ENCODE measurements around the gene SMIM32. TPM values are rescaled to one million over a fixed set of nuclear protein-coding genes. Genes with fewer than 3 reads are reported as not detected.

Gene SMIM32
- total RNA-seq, 1 donor from 2014 or later, result 0.08 TPM

DNA sequence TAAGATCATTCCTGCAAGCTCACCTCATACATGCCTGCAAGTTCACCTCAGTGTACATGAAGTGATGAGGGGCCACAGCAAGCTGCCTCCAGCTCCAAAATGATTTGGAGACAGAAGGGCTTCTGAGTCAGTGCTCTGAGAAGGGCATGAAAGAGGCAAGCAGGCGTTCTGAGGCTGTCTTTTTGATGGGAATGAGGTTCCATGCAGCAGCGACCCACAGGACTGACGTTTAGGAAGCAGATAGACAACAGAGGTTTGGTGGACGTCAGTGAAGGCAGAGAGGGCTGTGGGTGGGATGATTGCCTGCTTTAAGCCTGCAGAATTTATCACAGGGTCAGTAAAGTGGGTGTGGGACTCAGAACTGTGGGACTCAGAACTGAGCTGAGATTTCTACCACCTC lies 8.9 kb upstream of the SMIM32 start:
- Histone ChIP-seq H3K4me3 (ENCODE audit: low read depth, low read length) (no peak overlapping the region), H3K27me3 (ENCODE audit: control insufficient read depth, insufficient read depth, low read length) (peaks cover 8% of the 10 kb centered on the region), H3K36me3 (ENCODE audit: control insufficient read depth, insufficient read depth, low read length) (no peaks in the 10 kb centered on the region)
- no peak for DNase-seq (ENCODE audit: low read depth)
- TF ChIP-seq, protein P1, sequence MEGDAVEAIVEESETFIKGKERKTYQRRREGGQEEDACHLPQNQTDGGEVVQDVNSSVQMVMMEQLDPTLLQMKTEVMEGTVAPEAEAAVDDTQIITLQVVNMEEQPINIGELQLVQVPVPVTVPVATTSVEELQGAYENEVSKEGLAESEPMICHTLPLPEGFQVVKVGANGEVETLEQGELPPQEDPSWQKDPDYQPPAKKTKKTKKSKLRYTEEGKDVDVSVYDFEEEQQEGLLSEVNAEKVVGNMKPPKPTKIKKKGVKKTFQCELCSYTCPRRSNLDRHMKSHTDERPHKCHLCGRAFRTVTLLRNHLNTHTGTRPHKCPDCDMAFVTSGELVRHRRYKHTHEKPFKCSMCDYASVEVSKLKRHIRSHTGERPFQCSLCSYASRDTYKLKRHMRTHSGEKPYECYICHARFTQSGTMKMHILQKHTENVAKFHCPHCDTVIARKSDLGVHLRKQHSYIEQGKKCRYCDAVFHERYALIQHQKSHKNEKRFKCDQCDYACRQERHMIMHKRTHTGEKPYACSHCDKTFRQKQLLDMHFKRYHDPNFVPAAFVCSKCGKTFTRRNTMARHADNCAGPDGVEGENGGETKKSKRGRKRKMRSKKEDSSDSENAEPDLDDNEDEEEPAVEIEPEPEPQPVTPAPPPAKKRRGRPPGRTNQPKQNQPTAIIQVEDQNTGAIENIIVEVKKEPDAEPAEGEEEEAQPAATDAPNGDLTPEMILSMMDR (IDR thresholded peaks at IDR 0.05; ENCODE audit: insufficient read depth, low read length, poor library complexity, severe bottlenecking), result no peak

DNA sequence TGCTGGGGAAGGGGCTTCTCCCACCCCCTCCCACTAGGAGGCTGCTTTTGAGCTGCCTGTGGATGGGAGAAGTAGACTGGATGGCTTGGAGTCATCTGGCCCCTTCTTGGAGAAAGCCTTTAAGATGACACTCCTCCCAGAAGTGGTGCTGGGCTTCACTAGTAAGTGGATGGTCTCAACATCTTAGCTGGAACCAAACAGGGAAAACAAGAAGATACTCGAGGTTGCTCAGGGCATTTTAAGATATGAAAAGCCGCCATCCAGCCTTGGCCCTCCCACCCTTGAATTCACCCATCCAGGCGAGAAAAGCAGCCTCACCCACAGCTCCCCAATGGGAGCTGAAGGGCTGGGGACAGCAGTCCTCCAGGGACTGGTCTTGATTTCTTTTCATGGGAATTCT lies 7.8 kb upstream of the SMIM32 start:
- H3K4me3 ChIP-seq (ENCODE audit: low read depth, low read length), result no peak overlapping the region
- no peaks in the 10 kb centered on the region for H3K36me3 ChIP-seq (ENCODE audit: control insufficient read depth, insufficient read depth, low read length)
- no peak for DNase-seq (ENCODE audit: low read depth)
- peaks cover 8% of the 10 kb centered on the region for H3K27me3 ChIP-seq (ENCODE audit: control insufficient read depth, insufficient read depth, low read length)
- TF ChIP-seq, protein P1 (IDR thresholded peaks at IDR 0.05; ENCODE audit: insufficient read depth, low read length, poor library complexity, severe bottlenecking), result no peak

DNA sequence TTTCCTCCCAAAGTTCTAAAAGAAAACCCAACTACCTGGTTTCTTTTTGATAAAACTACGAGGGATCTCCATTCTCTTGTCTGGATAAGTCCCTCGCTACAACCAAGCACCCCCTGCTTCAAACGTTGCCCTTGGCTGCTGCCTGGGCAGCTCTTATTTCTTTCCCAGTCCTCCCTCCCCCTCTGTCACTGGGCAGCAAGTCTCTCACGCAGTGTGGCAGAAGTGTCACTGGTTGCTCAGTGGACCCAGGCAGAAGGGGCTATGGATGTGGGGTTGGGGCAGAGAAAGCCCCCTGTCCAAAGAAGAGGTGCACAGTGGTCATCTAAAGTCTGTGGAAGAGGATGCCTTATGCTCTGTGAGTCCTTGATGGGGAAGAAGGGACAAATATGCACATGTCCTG lies 7.2 kb upstream of the SMIM32 start:
- H3K27me3 ChIP-seq (ENCODE audit: control insufficient read depth, insufficient read depth, low read length), result peaks cover 8% of the 10 kb centered on the region
- TF ChIP-seq, protein P1 (IDR thresholded peaks at IDR 0.05; ENCODE audit: insufficient read depth, low read length, poor library complexity, severe bottlenecking), result no peak
- no peaks in the 10 kb centered on the region for H3K36me3 ChIP-seq (ENCODE audit: control insufficient read depth, insufficient read depth, low read length)
- no peak for DNase-seq (ENCODE audit: low read depth)
- no peak overlapping the region for H3K4me3 ChIP-seq (ENCODE audit: low read depth, low read length)

DNA sequence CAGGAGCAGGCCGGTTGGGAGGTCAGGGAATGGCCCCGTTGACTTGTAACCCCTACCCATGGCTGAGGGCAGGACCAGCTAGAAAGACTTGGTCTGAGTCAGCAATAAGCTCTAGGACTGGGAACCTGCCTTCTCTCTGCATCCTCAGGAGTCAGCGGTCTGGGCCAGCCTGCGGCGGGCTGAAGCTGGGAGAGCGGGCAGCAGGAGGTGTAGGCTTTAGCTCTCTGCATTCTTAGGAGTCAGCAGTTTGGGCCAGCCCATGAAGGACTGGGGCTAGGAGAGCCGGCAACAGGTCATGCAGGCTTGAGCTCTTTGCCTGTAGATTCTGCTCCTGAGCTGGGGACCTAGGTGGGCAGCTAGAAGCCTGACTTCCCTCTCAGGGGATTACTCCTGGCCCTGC lies 6.4 kb upstream of the SMIM32 start:
- no peak overlapping the region for H3K4me3 ChIP-seq (ENCODE audit: low read depth, low read length)
- peaks cover 11% of the 10 kb centered on the region for H3K27me3 ChIP-seq (ENCODE audit: control insufficient read depth, insufficient read depth, low read length)
- no peak for DNase-seq (ENCODE audit: low read depth)
- H3K36me3 ChIP-seq (ENCODE audit: control insufficient read depth, insufficient read depth, low read length), result no peaks in the 10 kb centered on the region
- TF ChIP-seq, protein P1 (IDR thresholded peaks at IDR 0.05; ENCODE audit: insufficient read depth, low read length, poor library complexity, severe bottlenecking), result no peak

DNA sequence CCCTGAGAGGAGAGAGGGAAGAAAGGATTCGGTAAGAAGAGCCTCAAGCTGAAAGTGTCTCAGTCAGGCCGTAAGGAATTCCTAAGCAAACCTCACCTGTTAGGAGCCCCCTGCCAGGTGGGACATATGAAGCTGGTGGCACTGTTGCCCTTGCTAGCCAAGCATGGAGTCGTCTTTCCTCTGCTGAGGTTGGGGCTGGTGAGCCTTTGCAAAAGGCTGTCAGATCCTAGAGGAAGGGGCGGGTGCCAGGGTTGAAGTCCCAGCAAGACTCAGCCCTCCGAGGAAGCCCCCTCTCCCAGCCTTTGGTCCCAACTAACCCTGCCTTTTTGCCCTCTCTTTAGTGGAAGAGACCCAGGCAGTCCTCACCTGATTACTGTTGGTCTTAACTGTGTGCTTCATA lies 5.5 kb upstream of the SMIM32 start:
- no peak for DNase-seq (ENCODE audit: low read depth)
- TF ChIP-seq, protein P1 (IDR thresholded peaks at IDR 0.05; ENCODE audit: insufficient read depth, low read length, poor library complexity, severe bottlenecking), result no peak
- Histone ChIP-seq H3K4me3 (ENCODE audit: low read depth, low read length) (no peak overlapping the region), H3K27me3 (ENCODE audit: control insufficient read depth, insufficient read depth, low read length) (peaks cover 18% of the 10 kb centered on the region), H3K36me3 (ENCODE audit: control insufficient read depth, insufficient read depth, low read length) (no peaks in the 10 kb centered on the region)

DNA sequence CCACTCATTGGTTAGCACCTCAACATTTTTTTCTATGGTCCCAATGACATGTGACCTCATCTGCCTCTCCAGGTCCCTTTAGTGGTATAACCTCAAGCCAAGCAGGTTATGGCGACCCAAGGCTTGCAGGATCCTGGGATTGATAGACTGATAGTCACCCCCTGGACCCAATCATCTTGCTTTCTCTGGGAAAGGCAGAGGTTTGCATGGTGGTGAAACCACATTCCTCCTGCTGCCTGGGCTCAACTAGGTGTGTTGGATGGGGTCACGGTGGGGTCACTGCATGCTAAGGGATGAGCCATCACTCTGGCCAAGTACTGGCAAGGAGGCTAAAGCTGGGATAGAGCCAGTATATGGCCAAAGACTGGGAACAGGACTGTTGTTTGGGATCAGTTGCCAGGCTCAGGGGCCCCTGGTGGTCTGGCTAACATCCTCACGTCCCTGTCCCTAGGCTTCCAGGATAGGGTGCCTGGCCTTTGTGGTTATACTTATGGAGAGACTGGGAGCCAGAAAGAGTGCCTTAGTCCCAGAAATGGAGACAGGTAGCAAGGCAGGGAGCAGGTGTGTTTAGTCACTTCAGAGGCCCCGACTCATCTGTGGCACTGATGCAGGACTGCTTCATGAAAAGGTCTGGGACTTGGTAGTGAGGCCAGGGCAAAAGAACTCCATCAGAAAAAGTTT lies 4.6 kb upstream of the SMIM32 start:
- no peak overlapping the region for H3K4me3 ChIP-seq (ENCODE audit: low read depth, low read length)
- H3K36me3 ChIP-seq (ENCODE audit: control insufficient read depth, insufficient read depth, low read length), result no peaks in the 10 kb centered on the region
- H3K27me3 ChIP-seq (ENCODE audit: control insufficient read depth, insufficient read depth, low read length), result peaks cover 27% of the 10 kb centered on the region
- DNase-seq (ENCODE audit: low read depth), result no peak
- TF ChIP-seq, protein P1 (IDR thresholded peaks at IDR 0.05; ENCODE audit: insufficient read depth, low read length, poor library complexity, severe bottlenecking), result no peak
